Gastroesophageal sphincter (tissue), 3 donors: ENCODE data around the gene CHST5.

ENCODE experiments used
- CTCF ChIP-seq, 4 experiments: fragments of 200-600 bp in 2 of 4; fragments of 450-650 bp in 2 of 4; sonication (generic) in 1 of 4; IDR thresholded peaks; one replicate each; pipeline ENCODE4 v1.5.1; 2017 to 2019; ENCODE audit warnings: antibody characterized with exemption in 4 of 4, mild to moderate bottlenecking in 2 of 4, moderate library complexity in 2 of 4
- EP300 ChIP-seq: sonication (generic); formaldehyde crosslinking; IDR thresholded peaks from one replicate; pipeline ENCODE4 v1.6.1; 2017; ENCODE audit warnings: antibody characterized with exemption, mild to moderate bottlenecking
- POLR2A ChIP-seq, 2 donors: fragments of 450-650 bp; IDR thresholded peaks; one replicate each; pipeline ENCODE4 v1.6.1; 2017; ENCODE audit warnings: antibody characterized with exemption in 2 of 2, mild to moderate bottlenecking in 2 of 2, moderate library complexity in 1 of 2

GRCh38 chr16:75567911-75568310 is 32.0 kb upstream of the CHST5 start:
- TF ChIP-seq CTCF (IDR thresholded peaks at IDR 0.05) = no peak
- no peak for TF ChIP-seq POLR2A (IDR thresholded peaks at IDR 0.05)
- no peak for TF ChIP-seq EP300
